ENCODE results near the gene SERGEF.

GRCh38 chr11:18056561-18057181 lies 43.8 kb upstream of the SERGEF start:
- TF ChIP-seq CTCF (IDR thresholded peaks at IDR 0.05): no peak
- no peak for TF ChIP-seq POLR2A (IDR thresholded peaks at IDR 0.05)

Data from body of pancreas (tissue), 4 donors.